AG04449 (cell line): ENCODE measurements around the gene MGAT2.
A peak's percentile ranks its signal among the peaks of the same experiment; 100 is the strongest.
"Not testable (repeated sequence)": the region's sequence is repeated elsewhere in the genome, so short reads cannot be mapped to it uniquely, and the experiment has no call there.

ENCODE experiments used
- CTCF ChIA-PET: fragments of 350-600 bp; formaldehyde crosslinking; extraction: SDS; loops from one replicate; lab custom pipeline; 2021; ENCODE audit warnings: antibody characterized with exemption; lab: Yijun Ruan, JAX
- POLR2A ChIA-PET: fragments of 400-600, 350-600 bp; formaldehyde crosslinking; extraction: SDS; loops from one replicate; lab custom pipeline; 2020; ENCODE audit warnings: antibody characterized with exemption, inconsistent platforms; lab: Yijun Ruan, JAX
- DNase-seq: peaks from one replicate; pipeline ENCODE4 v3.0.0-alpha.2; 2010; ENCODE audit warnings: low read depth, low spot score
- H3K4me3 ChIP-seq: 2 replicates; pipeline ENCODE4 v1.5.1; 2011; ENCODE audit warnings: low read depth, mild to moderate bottlenecking, control low read depth, low read length
- CTCF ChIP-seq: IDR thresholded peaks from one replicate; pipeline ENCODE4 v1.5.1; 2011; ENCODE audit warnings: mild to moderate bottlenecking, moderate library complexity, low read length, control low read depth, inconsistent platforms; ENCODE audit not compliant: insufficient read depth; ENCODE audit errors: missing control alignments

Gene MGAT2

GRCh38 chr14:49617852-49618519 lies 2.6 kb upstream of the MGAT2 start:
- CTCF ChIA-PET, result interaction anchor here (1.1 to 2.5 kb wide), 2 partner anchors 23 to 31 kb away, joined by 3 to 8 read pairs; partner anchors contain the start of gene RPS29
- H3K4me3 ChIP-seq, result no peak overlapping the region
- POLR2A ChIA-PET, result interaction anchor here (1.0 kb wide), 1 partner anchor 15 kb away, joined by 7 read pairs; no protein-coding TSS in a partner anchor
- DNase-seq, result no peak
- TF ChIP-seq CTCF, result no peak

GRCh38 chr14:49619273-49619672 lies 1.3 kb upstream of the MGAT2 start:
- CTCF ChIA-PET, result interaction anchor here (5.1 kb wide), 1 partner anchor 33 kb away, joined by 30 read pairs; the partner anchor contains the start of gene RPS29
- peak overlapping the region; percentile 93 for H3K4me3 ChIP-seq
- not testable (repeated sequence) for DNase-seq
- POLR2A ChIA-PET, result interaction anchor here (2.3 to 2.4 kb wide), 2 partner anchors 21 to 33 kb away, joined by 11 to 19 read pairs; partner anchors contain the start of genes LRR1 and RPS29

GRCh38 chr14:49619730-49620129 lies 869 bp upstream of the MGAT2 start:
- ChIA-PET POLR2A (interaction anchor here (0.7 to 2.4 kb wide), 11 partner anchors 7 to 157 kb away, joined by 3 to 23 read pairs (median 5); partner anchors contain the start of genes DNAAF2, KLHDC2, LRR1 and RPS29), CTCF (interaction anchor here (1.3 to 5.1 kb wide), 3 partner anchors 8 to 33 kb away, joined by 3 to 30 read pairs (median 6); partner anchors contain the start of gene RPS29)
- H3K4me3 ChIP-seq, result peak overlapping the region; percentile 93
- no peak for TF ChIP-seq CTCF
- no peak for DNase-seq

- ChIA-PET POLR2A (interaction anchor here (1.4 to 2.4 kb wide), 7 partner anchors 9 to 147 kb away, joined by 4 to 23 read pairs (median 11); partner anchors contain the start of genes DNAAF2, KLHDC2, LRR1 and RPS29), CTCF (interaction anchor here (0.7 to 6.6 kb wide), 8 partner anchors 9 to 241 kb away, joined by 3 to 44 read pairs (median 4); partner anchors contain the start of genes DNAAF2, NEMF and RPS29)
- no peak for DNase-seq
- H3K4me3 ChIP-seq, result peak overlapping the region; percentile 93
- TF ChIP-seq CTCF, result no peak
Observed at GRCh38 chr14:49621114-49621881, 699 bp downstream of the MGAT2 start.

- POLR2A ChIA-PET, result no interaction called here
- CTCF ChIA-PET, result interaction anchor here (0.7 to 6.6 kb wide), 6 partner anchors 10 to 230 kb away, joined by 3 to 44 read pairs (median 6); partner anchors contain the start of genes DNAAF2, NEMF and RPS29
Observed at GRCh38 chr14:49622022-49622607, 1.5 kb downstream of the MGAT2 start.

More at GRCh38 chr14:49622022-49622607, 1.5 kb downstream of the MGAT2 start:
- H3K4me3 ChIP-seq, result peak overlapping the region; percentile 93
- TF ChIP-seq CTCF, result no peak
- no peak for DNase-seq
